HCT116 (cell line): ENCODE data around the gene POLR2I. TPM values are rescaled to one million over a fixed set of nuclear protein-coding genes. Genes with fewer than 3 reads are reported as not detected.

Source experiments
- ATAC-seq: fragments of 200-7000 bp; cut with Tn5 transposase; 2 replicates; pipeline ENCODE4 v1.9.1; 2020; ENCODE audit warnings: mild to moderate bottlenecking, moderate library complexity
- BruUV-seq: library from RNA; stranded (reverse); fragments of 400-500 nt; replicated peaks from 2 replicates; lab custom pipeline; 2021; lab: Mats Ljungman, UMichigan
- CTCF ChIA-PET: fragments of 300-600 bp; sonication (Branson Sonifier 250); formaldehyde crosslinking; loops from one replicate; lab custom pipeline; 2021; ENCODE audit warnings: antibody characterized with exemption; lab: Charles Lee
- POLR2A ChIA-PET: fragments of 300-600, 350-600 bp; sonication (Branson Sonifier 250); formaldehyde crosslinking; loops from one replicate; lab custom pipeline; 2021; ENCODE audit warnings: antibody characterized with exemption; lab: Charles Lee
- RAD21 ChIA-PET, 2 experiments: fragments of 300-600 bp; sonication (Branson Sonifier 250); formaldehyde crosslinking; loops; one replicate each; lab custom pipeline; 2023; ENCODE audit warnings: low total read pairs in 2 of 2; ENCODE audit not compliant: uncharacterized antibody in 2 of 2, unreplicated experiment in 2 of 2, low non-redundant PET in 1 of 2; lab: Charles Lee
- DNase-seq: peaks from one replicate; pipeline ENCODE4 v3.0.0-alpha.2; 2010; ENCODE audit warnings: low read depth, low spot score
- H2AFZ ChIP-seq: fragments of 200-600 bp; shearing (Covaris generic), sonication (generic); 2 replicates; pipeline ENCODE4 v1.6.1; 2017; ENCODE audit warnings: low read depth, mixed run types, mixed read lengths, antibody characterized with exemption, low read length; ENCODE audit not compliant: poor library complexity, severe bottlenecking
- H3K27ac ChIP-seq: 2 replicates; pipeline ENCODE4 v1.5.1; 2012; ENCODE audit warnings: low read depth, low read length
- H3K27me3 ChIP-seq: fragments of 200-600 bp; sonication (generic); 2 replicates; pipeline ENCODE4 v1.6.1; 2016; ENCODE audit warnings: mixed run types, low read length, mixed read lengths; ENCODE audit not compliant: insufficient read depth
- H3K36me3 ChIP-seq, 2 experiments: fragments of 200-500 bp in 1 of 2; fragments of 200-600 bp in 1 of 2; sonication (Bioruptor generic) in 1 of 2; sonication (generic) in 1 of 2; 2 replicates each; pipeline versions ENCODE4 v1.5.1 to v1.6.1; 2014 to 2016; ENCODE audit warnings: low read length in 2 of 2, inconsistent platforms in 1 of 2, mixed read lengths in 1 of 2, mixed run types in 1 of 2; ENCODE audit not compliant: insufficient read depth in 2 of 2, control insufficient read depth in 1 of 2
- H3K4me1 ChIP-seq, 2 experiments: fragments of 200-600 bp in 1 of 2; sonication (generic) in 1 of 2; 2 replicates each; pipeline versions ENCODE4 v1.5.1 to v1.6.1; 2012 to 2017; ENCODE audit warnings: low read length in 2 of 2, inconsistent platforms in 1 of 2, mild to moderate bottlenecking in 1 of 2, mixed read lengths in 1 of 2, mixed run types in 1 of 2, moderate library complexity in 1 of 2; ENCODE audit not compliant: insufficient read depth in 2 of 2, control insufficient read depth in 1 of 2
- H3K4me2 ChIP-seq: fragments of 200-600 bp; sonication (generic); 2 replicates; pipeline ENCODE4 v1.6.1; 2017; ENCODE audit warnings: mixed run types, low read length, mixed read lengths
- H3K4me3 ChIP-seq, 2 experiments: fragments of 200-600 bp in 1 of 2; sonication (generic) in 1 of 2; replicated peaks in 1 of 2; 2 replicates each; pipeline ENCODE4 v1.5.1; 2011 to 2016; ENCODE audit warnings: low read length in 2 of 2, control low read depth in 1 of 2, low read depth in 1 of 2, mild to moderate bottlenecking in 1 of 2, mixed read lengths in 1 of 2, mixed run types in 1 of 2
- H3K79me2 ChIP-seq: fragments of 200-600 bp; sonication (generic); 2 replicates; pipeline ENCODE4 v1.6.1; 2017; ENCODE audit warnings: mild to moderate bottlenecking, mixed run types, low read length, moderate library complexity, mixed read lengths; ENCODE audit not compliant: insufficient read depth
- H3K9ac ChIP-seq: fragments of 200-600 bp; sonication (generic); 2 replicates; pipeline ENCODE4 v1.6.1; 2016; ENCODE audit warnings: low read length, mixed read lengths
- H3K9me2 ChIP-seq: fragments of 200-600 bp; sonication (generic), shearing (Covaris generic); 2 replicates; pipeline ENCODE4 v1.6.1; 2017; ENCODE audit warnings: mixed run types, mild to moderate bottlenecking, moderate library complexity; ENCODE audit not compliant: insufficient read depth
- H3K9me3 ChIP-seq, 2 experiments: fragments of 200-500 bp in 1 of 2; fragments of 200-600 bp in 1 of 2; sonication (Bioruptor generic) in 1 of 2; sonication (generic) in 1 of 2; 2 replicates each; pipeline ENCODE4 v1.6.1; 2014 to 2017; ENCODE audit warnings: low read length in 2 of 2, mixed read lengths in 2 of 2, inconsistent platforms in 1 of 2, low read depth in 1 of 2, mild to moderate bottlenecking in 1 of 2, mixed run types in 1 of 2, moderate library complexity in 1 of 2; ENCODE audit not compliant: control insufficient read depth in 1 of 2, insufficient read depth in 1 of 2
- H4K20me1 ChIP-seq: fragments of 200-600 bp; sonication (generic), shearing (Covaris generic); 2 replicates; pipeline ENCODE4 v1.6.1; 2017; ENCODE audit warnings: mixed run types, mild to moderate bottlenecking, moderate library complexity; ENCODE audit not compliant: insufficient read depth
- CBX3 ChIP-seq: IDR thresholded peaks from 2 replicates; pipeline ENCODE4 v1.6.1; 2012; ENCODE audit warnings: low read depth
- CTCF ChIP-seq, 3 experiments: fragments of 200-600 bp in 1 of 3; sonication (generic) in 1 of 3; IDR thresholded peaks in 2 of 3; conservative IDR thresholded peaks in 1 of 3; 2 replicates each; pipeline ENCODE4 v1.5.1; 2012 to 2017; ENCODE audit warnings: low read depth in 2 of 3, low read length in 2 of 3, antibody characterized with exemption in 1 of 3, borderline replicate concordance in 1 of 3, control low read depth in 1 of 3, mild to moderate bottlenecking in 1 of 3, mixed read lengths in 1 of 3, mixed run types in 1 of 3, moderate library complexity in 1 of 3; ENCODE audit not compliant: insufficient read depth in 1 of 3
- EGR1 ChIP-seq: IDR thresholded peaks from 2 replicates; pipeline ENCODE4 v1.6.1; 2012; ENCODE audit warnings: low read depth
- ELF1 ChIP-seq: IDR thresholded peaks from 2 replicates; pipeline ENCODE4 v1.6.1; 2012; ENCODE audit warnings: low read depth, borderline replicate concordance
- EZH2 ChIP-seq: fragments of 200-600 bp; sonication (generic); IDR thresholded peaks from 2 replicates; pipeline ENCODE4 v1.6.1; 2017; ENCODE audit warnings: antibody characterized with exemption, mixed run types
- EZH2phosphoT487 ChIP-seq: fragments of 200-600 bp; IDR thresholded peaks from 2 replicates; pipeline ENCODE4 v1.6.1; 2018; ENCODE audit warnings: antibody characterized with exemption, borderline replicate concordance
- JUND ChIP-seq: IDR thresholded peaks from 2 replicates; pipeline ENCODE4 v1.6.1; 2012
- RAD21 ChIP-seq: IDR thresholded peaks from 2 replicates; pipeline ENCODE4 v1.6.1; 2012; ENCODE audit warnings: low read depth, mild to moderate bottlenecking
- SIN3A ChIP-seq: IDR thresholded peaks from 2 replicates; pipeline ENCODE4 v1.6.1; 2012; ENCODE audit warnings: low read depth
- SRF ChIP-seq: IDR thresholded peaks from 2 replicates; pipeline ENCODE4 v1.6.1; 2012; ENCODE audit warnings: low read depth
- TCF7L2 ChIP-seq: IDR thresholded peaks from 2 replicates; pipeline ENCODE4 v1.7.0; 2011; ENCODE audit warnings: borderline replicate concordance, inconsistent platforms; ENCODE audit not compliant: insufficient read depth, insufficient read length; ENCODE audit errors: extremely low read depth
- ZNF274 ChIP-seq: fragments of 200-500 bp; sonication (Bioruptor generic); IDR thresholded peaks from 2 replicates; pipeline ENCODE4 v1.6.1; 2014; ENCODE audit warnings: mild to moderate bottlenecking, low read depth, low read length, inconsistent platforms
- intact Hi-C: fragments of 100-400 bp; cut with micrococcal nuclease; formaldehyde crosslinking; loops from 2 replicates; pipeline ENCODE4 v1.10.0; 2022
- total RNA-seq: library from RNA; stranded (reverse); gene quantifications from one replicate; pipeline ENCODE4 v1.2.1, GENCODE V29; 2021; ENCODE audit not compliant: unreplicated experiment
- TF ChIP-seq, protein P1 (sequence below): IDR thresholded peaks from 2 replicates; pipeline ENCODE4 v1.6.1; 2012

POLR2I gene
- total RNA-seq, 1 experiment from 2014 or later: 108 TPM

- Histone ChIP-seq H3K27me3 (no peaks in the 10 kb centered on the region), H2AFZ (no peak overlapping the region), H3K27ac (no peak overlapping the region), H3K79me2 (no peaks in the 10 kb centered on the region; the same call in 1 of the 2 replicates), H3K9me2 (no peaks in the 10 kb centered on the region), H3K4me1 (peaks cover 14 to 17% of the 10 kb centered on the region in 2 experiments), H3K4me2 (no peak overlapping the region), H3K9ac (no peak overlapping the region), H4K20me1 (peaks cover 13% of the 10 kb centered on the region; the same call in 1 of the 2 replicates), H3K36me3 (peaks cover 4 to 40% of the 10 kb centered on the region in 2 experiments), H3K9me3 (no peaks in the 10 kb centered on the region), H3K4me3 (no peak overlapping the region)
- POLR2A ChIA-PET: no interaction called here
- CTCF ChIA-PET: no interaction called here
- TF ChIP-seq, protein P1, sequence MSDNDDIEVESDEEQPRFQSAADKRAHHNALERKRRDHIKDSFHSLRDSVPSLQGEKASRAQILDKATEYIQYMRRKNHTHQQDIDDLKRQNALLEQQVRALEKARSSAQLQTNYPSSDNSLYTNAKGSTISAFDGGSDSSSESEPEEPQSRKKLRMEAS: no peak
- TF ChIP-seq SIN3A: no peak
- no peak for TF ChIP-seq EGR1
- no peak for TF ChIP-seq EZH2
- TF ChIP-seq ELF1: no peak
- no peak for TF ChIP-seq SRF
- TF ChIP-seq RAD21: no peak
- TF ChIP-seq TCF7L2: no peak
- no peak for TF ChIP-seq ZNF274
- no peak for TF ChIP-seq CTCF (IDR thresholded peaks at IDR 0.05 in 2 of 3, conservative IDR thresholded peaks at IDR 0.05 in 1 of 3; ENCODE audit: borderline replicate concordance in 1 of 3, insufficient read depth in 1 of 3, low read depth in 2 of 3, low read length in 2 of 3)
- no peak for TF ChIP-seq CBX3
- no peak for TF ChIP-seq EZH2phosphoT487
- no peak for TF ChIP-seq JUND
- DNase-seq (no peak), ATAC-seq (no peak)
- intact Hi-C loops: loop anchor here (10.0 kb wide), 1 partner anchor 1047 kb away; no protein-coding TSS in a partner anchor
- RAD21 ChIA-PET: interaction anchor here in 1 of 2 experiments (0.9 kb wide), 1 partner anchor 96 kb away, joined by 3 read pairs; no protein-coding TSS in a partner anchor
- no TSS peak for BruUV-seq
These were observed 47.0 kb downstream of the POLR2I start for GRCh38 chr19:36067681-36068080.
